Hematopoietic multipotent progenitor cell treated with erythropoietin and hydrocortisone succinate and interleukin-3 and kit ligand, for 6 days (in vitro differentiated cells): ENCODE data around the gene UBE4A.

Experiments used
- DNase-seq: peaks from one replicate; pipeline ENCODE4 v3.0.0-alpha.2; 2015

The UBE4A gene

DNA sequence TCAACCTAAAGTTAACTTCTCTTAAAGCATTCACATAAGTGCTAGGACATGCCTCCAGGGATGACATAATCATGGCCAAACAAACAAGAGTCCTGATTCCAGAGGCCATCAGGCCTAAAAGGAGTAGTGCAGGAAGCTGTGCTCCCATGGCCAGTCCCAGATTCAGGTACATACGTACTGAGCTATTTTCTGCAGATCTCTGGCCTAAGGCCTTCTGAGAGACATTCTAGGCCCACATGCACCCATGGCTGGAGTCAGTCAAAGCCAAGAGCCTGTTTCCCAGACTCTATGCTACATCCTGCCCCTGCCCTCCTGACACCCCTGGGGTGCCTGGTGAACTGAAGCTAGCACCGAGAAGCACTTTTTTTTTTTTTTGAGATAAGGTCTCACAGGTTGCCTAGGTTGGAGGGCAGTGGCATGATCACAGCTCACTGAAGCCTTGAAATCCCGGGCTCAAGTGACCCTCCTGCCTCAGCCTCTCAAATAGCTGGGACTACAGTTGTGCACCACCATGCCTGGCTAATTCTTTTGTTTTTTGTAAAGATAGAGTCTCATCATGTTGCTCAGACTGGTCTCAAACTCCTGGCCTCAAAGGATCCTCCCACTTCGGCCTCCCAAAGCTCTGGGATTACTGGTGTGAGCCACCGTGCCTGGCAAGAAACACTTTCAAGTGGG lies 17.4 kb upstream of the UBE4A start:
- DNase-seq, result no peak

DNA sequence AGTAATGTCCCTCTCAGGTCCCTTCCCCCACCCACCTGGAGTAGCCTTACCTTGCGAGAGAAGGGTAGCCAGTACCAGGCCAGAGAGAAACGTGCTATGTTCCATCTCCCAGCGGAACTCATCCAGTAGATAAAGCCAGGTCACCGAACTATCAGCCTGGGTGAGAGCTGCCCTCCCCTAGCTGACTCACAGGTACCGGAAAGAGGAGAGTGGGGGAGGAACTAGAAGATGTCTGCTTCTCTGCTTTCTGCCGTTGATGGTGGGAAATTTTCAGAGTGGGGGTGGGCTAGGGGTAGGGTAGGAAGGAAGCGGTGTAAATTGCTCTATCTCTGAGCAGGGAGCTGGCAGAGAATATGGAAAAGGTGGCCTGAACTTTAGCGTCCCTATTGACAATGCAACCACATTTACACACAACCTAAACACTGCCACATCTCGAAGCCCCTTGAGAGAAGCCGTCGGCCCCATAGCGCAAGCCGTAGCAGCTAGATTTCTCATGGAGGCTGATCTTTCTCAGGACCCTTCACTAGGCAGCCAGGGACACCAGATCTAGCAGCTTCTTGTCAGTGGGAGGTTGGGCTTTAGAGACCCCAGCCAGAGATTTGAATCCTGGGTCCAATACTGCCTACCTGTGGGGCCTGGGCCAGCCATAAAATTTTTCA lies 16.8 kb upstream of the UBE4A start, which contains the start of gene CD3D:
Gene CD3D, minus strand, starts transcription at position 203 of the 659 bp plus-strand sequence. Its CDS starts 98 bp downstream, at position 105.
- DNase-seq, result no peak

- DNase-seq, result no peak
Observed at GRCh38 chr11:118343248-118343647, 16.2 kb upstream of the UBE4A start.

DNA sequence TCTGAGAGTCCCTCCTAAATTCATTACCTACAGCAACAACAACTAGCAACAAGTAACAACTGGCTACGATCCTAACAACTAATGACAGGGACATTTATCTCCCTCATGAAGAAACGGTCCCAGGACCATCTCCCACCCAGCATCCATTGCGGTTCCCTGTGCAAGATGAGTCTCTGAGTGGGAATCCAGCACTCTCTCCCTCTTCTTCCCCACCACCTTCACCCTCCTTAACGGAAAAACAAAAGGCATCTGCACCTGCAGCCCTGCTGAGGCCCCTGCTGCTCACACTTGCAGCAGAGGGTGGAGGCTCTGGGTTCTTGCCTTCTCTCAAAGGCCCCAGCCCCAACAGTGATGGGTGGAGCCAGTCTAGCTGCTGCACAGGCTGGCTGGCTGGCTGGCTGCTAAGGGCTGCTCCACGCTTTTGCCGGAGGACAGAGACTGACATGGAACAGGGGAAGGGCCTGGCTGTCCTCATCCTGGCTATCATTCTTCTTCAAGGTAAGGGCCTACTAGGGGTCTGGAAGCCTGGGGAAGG lies 15.4 kb upstream of the UBE4A start, which contains the start of gene CD3G:
Gene CD3G, plus strand, starts transcription at position 364 of the 535 bp plus-strand sequence. Its CDS starts 80 bp downstream, at position 444.
- DNase-seq, result no peak

DNA sequence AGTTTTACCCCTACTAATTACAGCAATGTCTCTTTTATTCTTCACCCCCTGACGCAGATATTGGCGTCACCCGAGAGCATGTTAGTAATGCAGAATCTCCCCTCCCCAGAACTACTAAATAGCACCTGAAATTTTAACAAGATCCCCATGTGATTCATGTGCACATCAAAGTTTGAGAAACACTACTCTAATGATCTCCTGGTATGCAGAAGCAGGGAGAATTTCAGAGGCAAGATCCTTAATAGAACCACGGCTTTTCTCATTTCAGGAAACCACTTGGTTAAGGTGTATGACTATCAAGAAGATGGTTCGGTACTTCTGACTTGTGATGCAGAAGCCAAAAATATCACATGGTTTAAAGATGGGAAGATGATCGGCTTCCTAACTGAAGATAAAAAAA lies 9.9 kb upstream of the UBE4A start:
- DNase-seq, result no peak

GRCh38 chr11:118353084-118353710 lies 6.2 kb upstream of the UBE4A start:
- peak; percentile 70 for DNase-seq

DNA sequence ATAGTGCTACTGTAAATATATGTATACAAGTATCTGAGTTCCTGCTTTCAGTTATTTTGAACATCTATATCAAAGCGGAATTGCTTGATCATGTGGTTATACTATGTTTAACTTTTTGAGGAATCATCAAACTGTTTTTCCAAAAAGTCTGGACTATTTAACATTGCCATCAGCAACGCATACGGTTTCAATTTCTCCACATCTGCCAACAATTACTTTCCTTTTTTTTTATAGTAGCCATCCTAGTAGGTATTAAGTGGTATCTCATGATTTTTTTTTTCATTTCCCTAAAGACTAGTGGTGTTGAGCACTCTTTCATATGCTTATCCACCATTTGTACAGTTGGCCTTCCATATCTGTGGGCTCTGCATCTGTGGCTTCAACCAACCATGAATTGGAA lies 1.3 kb upstream of the UBE4A start:
- DNase-seq, result no peak

GRCh38 chr11:118364956-118365615 lies 5.7 kb downstream of the UBE4A start:
- no peak for DNase-seq

DNA sequence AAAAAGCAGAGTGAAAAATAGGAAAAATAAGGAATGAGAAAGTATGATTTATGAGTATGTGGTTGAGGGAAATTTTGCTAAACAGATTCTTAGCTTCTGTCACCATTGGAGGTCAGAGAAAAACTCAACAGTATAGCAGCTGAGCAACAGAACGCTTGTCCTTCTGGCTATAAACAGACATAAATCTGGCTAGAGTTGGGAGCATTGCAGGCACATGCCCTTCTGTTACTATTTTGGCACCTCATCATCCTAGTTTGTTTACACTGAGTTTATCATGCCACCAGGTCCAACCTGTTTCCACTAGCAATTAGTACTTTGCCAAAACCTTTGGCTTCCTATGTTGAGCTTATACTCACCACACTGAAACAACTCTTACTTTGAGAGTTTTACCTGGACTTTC lies 6.9 kb downstream of the UBE4A start:
- DNase-seq, result no peak

DNA sequence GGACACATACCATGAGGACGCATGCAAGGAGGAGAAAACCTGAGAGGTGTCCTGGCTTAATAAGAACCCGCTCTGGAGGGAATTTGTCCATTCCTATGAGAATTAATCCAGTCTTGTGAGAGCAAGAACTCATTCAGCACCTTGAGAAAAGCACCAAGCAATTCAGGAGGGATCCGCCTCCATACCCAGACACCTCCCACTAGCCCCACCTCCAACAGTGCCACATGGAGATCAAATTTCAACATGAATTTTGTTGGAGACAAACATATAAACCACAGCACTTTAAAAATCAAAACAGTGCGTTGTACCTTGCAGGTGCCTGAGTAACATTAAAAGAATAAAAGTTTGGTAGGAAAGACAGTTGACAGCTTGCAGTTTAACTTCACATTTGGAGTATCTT lies 11.4 kb downstream of the UBE4A start:
- DNase-seq, result no peak

- DNase-seq, result no peak
Observed at GRCh38 chr11:118373263-118373662, 13.9 kb downstream of the UBE4A start.

DNA sequence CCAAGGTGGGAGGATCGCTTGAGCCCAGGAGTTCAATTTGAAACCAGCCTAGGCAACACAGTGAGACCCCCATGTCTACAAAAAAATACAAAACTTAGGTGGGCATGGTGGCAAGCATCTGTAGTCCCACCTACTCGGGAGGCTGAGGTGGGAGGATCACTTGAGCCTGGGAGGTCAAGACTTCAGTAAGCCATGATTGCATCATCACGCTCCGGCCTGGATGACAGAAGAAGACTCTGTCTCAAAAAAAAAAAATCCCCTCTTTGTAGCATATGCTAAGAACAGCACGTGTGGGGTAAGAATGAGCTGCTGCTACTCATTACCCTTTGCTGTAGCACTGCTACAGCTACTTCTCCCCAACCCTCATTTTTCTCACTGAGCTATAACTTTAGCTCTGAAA lies 14.5 kb downstream of the UBE4A start:
- DNase-seq, result no peak

DNA sequence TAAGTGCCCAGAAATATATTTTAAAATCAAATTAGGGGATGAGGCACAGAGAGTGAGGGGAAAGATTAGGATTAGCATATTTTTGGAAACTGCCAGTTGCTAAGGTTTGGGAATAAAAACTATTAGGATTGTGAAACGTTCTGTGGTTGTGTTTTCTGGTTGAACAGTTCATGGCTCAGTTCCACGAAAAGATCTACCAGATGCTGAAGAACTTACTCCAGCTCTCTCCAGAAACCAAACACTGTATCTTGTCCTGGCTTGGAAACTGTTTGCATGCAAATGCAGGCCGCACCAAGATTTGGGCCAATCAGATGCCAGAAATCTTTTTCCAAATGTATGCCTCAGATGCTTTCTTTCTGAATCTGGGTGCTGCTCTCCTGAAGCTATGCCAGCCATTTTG lies 15.3 kb downstream of the UBE4A start:
- no peak for DNase-seq

- no peak for DNase-seq
Observed at GRCh38 chr11:118375978-118376377, 16.6 kb downstream of the UBE4A start.

GRCh38 chr11:118379497-118379896 lies 20.1 kb downstream of the UBE4A start:
- no peak for DNase-seq

GRCh38 chr11:118380571-118380970 lies 21.2 kb downstream of the UBE4A start:
- no peak for DNase-seq

DNA sequence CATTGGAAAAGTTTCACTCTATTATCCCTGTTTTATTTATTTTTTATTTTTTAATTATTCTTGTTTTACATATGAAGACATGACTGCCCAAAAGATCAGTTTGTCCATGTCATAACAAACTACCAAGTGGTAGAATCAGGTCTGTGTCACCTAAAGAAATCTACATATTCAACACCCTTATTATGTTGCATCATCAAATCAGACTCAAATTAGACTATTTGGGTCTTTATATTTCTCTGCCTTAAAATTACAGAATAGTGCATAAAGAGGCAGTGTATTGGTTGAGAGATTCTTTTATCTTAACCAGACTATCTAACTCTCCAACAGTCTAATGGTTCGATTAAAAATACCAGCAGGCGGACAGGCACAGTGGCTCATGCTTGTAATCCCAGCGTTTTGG lies 23.6 kb downstream of the UBE4A start:
- no peak for DNase-seq

- no peak for DNase-seq
Observed at GRCh38 chr11:118383657-118384056, 24.3 kb downstream of the UBE4A start.

DNA sequence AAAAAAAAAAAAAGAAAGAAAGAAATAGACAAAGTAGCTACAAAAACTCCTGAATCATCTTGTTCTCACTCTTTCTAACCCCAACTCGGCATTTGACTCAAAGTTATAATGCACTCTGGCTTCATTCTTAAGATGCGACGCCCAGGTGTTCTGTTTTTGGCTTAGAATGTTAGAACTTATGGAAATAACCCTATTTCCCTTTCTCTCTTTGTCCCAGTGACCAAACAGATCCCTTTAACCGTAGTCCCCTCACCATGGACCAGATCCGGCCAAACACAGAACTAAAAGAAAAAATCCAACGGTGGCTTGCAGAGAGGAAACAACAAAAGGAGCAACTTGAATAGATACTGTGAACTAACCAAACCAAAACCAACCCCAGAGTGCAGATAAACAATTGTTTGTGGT lies 36.7 kb downstream of the UBE4A start:
- DNase-seq, result no peak

DNA sequence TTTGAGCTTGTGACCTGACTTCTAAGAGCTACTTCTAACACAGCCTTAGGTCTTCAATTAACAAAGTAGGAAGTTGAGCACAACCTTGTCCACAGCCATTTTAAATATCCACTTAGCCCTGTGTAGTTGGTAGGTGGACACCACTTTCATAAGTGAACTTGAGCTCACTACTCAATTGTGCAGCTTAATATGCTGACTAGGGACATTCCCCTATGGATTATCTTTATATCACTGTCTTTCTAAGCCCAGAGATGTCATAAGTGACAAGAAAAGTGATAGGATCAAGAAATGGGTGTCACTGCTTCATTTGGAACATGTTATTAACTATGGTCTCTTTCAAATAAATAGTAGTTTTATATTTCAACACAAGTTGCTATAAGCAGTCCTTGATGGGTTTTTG lies 38.0 kb downstream of the UBE4A start:
- no peak for DNase-seq

GRCh38 chr11:118398791-118399559 lies 39.6 kb downstream of the UBE4A start:
- no peak for DNase-seq

DNA sequence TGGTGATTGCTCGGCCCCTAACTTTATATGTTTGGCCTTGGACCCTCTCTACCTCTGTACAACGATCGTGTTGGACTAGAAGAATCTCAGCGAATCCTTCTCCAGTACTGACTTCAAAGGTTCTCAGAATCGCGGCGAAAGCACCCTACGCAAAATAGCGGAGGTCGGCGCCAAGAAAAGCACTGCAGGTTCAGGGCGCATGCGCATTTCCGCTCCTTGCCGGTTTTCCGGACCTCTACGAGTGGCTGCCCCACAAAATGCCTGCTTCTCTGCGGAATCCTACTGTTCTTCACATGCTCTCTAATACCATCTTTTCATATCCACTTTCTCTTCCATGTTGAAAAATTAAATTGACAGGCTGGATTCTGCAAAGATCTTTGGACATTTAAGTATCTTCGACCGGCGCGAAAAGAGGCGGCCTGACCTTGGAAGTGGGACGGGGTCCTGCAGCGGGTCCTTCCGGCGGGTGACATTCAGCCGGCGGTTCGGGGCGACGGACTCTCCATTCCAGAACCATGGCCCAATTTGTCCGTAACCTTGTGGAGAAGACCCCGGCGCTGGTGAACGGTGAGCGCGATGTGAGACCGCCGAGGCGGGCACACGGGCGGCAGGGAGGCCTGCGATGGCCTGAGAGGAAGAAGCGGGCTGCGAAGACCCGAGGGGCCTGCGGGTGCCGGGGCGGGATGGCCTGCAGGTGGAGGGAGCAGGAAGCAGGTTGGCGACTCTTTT lies 41.9 kb downstream of the UBE4A start, which contains the start of gene ATP5MG:
Gene ATP5MG, plus strand, starts transcription at position 456 of the 729 bp plus-strand sequence. Its CDS starts 60 bp downstream, at position 516.
- peak; percentile 98 for DNase-seq
